ENCODE measurements around the gene PLA2G4F.
A peak's percentile ranks its signal among the peaks of the same experiment; 100 is the strongest.

PLA2G4F gene

GRCh38 chr15:42163947-42164550 lies 7.6 kb upstream of the PLA2G4F start:
- DNase-seq (ENCODE audit: low spot score): no peak

GRCh38 chr15:42163291-42163690 lies 6.9 kb upstream of the PLA2G4F start:
- DNase-seq (ENCODE audit: low spot score): no peak

- no peak for DNase-seq (ENCODE audit: low spot score)
These were observed 3.7 kb upstream of the PLA2G4F start for GRCh38 chr15:42160136-42160535.

GRCh38 chr15:42159381-42160015 lies 3.1 kb upstream of the PLA2G4F start:
- DNase-seq (ENCODE audit: low spot score): no peak

GRCh38 chr15:42158941-42159340 lies 2.5 kb upstream of the PLA2G4F start:
- DNase-seq (ENCODE audit: low spot score): no peak

- peak; percentile 76 for DNase-seq (ENCODE audit: low spot score)
These were observed 1.7 kb upstream of the PLA2G4F start for GRCh38 chr15:42157981-42158765.

GRCh38 chr15:42157381-42157780 lies 945 bp upstream of the PLA2G4F start:
- no peak for DNase-seq (ENCODE audit: low spot score)

GRCh38 chr15:42155546-42156242 lies 742 bp downstream of the PLA2G4F start:
- no peak for DNase-seq (ENCODE audit: low spot score)

GRCh38 chr15:42154956-42155355 lies 1.5 kb downstream of the PLA2G4F start:
- no peak for DNase-seq (ENCODE audit: low spot score)

GRCh38 chr15:42154212-42154941 lies 2.1 kb downstream of the PLA2G4F start:
- no peak for DNase-seq (ENCODE audit: low spot score)

GRCh38 chr15:42153874-42154211 lies 2.6 kb downstream of the PLA2G4F start:
- no peak for DNase-seq (ENCODE audit: low spot score)

GRCh38 chr15:42152921-42153698 lies 3.3 kb downstream of the PLA2G4F start:
- DNase-seq (ENCODE audit: low spot score): no peak

GRCh38 chr15:42152196-42152920 lies 4.1 kb downstream of the PLA2G4F start:
- peak; percentile 49 for DNase-seq (ENCODE audit: low spot score)

GRCh38 chr15:42151736-42152135 lies 4.7 kb downstream of the PLA2G4F start:
- DNase-seq (ENCODE audit: low spot score): no peak

- no peak for DNase-seq (ENCODE audit: low spot score)
These were observed 5.3 kb downstream of the PLA2G4F start for GRCh38 chr15:42151141-42151561.

- DNase-seq (ENCODE audit: low spot score): no peak
These were observed 6.0 kb downstream of the PLA2G4F start for GRCh38 chr15:42150219-42150970.

- no peak for DNase-seq (ENCODE audit: low spot score)
These were observed 6.8 kb downstream of the PLA2G4F start for GRCh38 chr15:42149493-42150218.

- DNase-seq (ENCODE audit: low spot score): no peak
These were observed 7.5 kb downstream of the PLA2G4F start for GRCh38 chr15:42148808-42149492.

- no peak for DNase-seq (ENCODE audit: low spot score)
These were observed 9.1 kb downstream of the PLA2G4F start for GRCh38 chr15:42147431-42147735.

Measured in GM03348 (cell line).